Left ventricle myocardium inferior (tissue), 1 donor: Measurements from ENCODE around the gene HS6ST2. TPM values are rescaled to one million over a fixed set of nuclear protein-coding genes. Genes with fewer than 3 reads are reported as not detected.

Experiments
- DNase-seq: peaks from one replicate; pipeline ENCODE4 v3.0.0-alpha.2; 2020
- H3K27ac ChIP-seq: fragments of 200-600 bp; replicated peaks from 2 replicates; pipeline ENCODE4 v1.8.0; 2021
- H3K27me3 ChIP-seq: fragments of 200-600 bp; 2 replicates; pipeline ENCODE4 v1.8.0; 2021; ENCODE audit warnings: low read depth
- H3K36me3 ChIP-seq: fragments of 200-600 bp; 2 replicates; pipeline ENCODE4 v1.8.0; 2021
- H3K4me1 ChIP-seq: fragments of 200-600 bp; 2 replicates; pipeline ENCODE4 v1.8.0; 2021
- H3K4me3 ChIP-seq: fragments of 200-600 bp; 2 replicates; pipeline ENCODE4 v1.8.0; 2021; ENCODE audit warnings: mild to moderate bottlenecking, moderate library complexity
- H3K9me3 ChIP-seq: fragments of 200-600 bp; replicated peaks from 2 replicates; pipeline ENCODE4 v1.8.0; 2021
- intact Hi-C: fragments of 100-400 bp; cut with micrococcal nuclease; formaldehyde crosslinking; loops from one replicate; pipeline ENCODE4 v1.11.0; 2022
- total RNA-seq: library from RNA; stranded (reverse); fragmentation: NEBNext Ultra II Directional; extraction: Animal tissue kit (Norgen Biotek cat#: 25700); gene quantifications from one replicate; pipeline ENCODE4 v1.2.1, GENCODE V29; 2021
- TF ChIP-seq, protein P1 (sequence below): fragments of 200-600 bp; IDR thresholded peaks from 2 replicates; pipeline ENCODE4 v1.8.0; 2021; ENCODE audit warnings: antibody characterized with exemption, mild to moderate bottlenecking, borderline replicate concordance
- donor health status: DM: no; HTN: yes; CAD: no; lungs with severe emphysema.

HS6ST2 gene
- total RNA-seq, 1 donor from 2014 or later, result 0.19 TPM

DNA sequence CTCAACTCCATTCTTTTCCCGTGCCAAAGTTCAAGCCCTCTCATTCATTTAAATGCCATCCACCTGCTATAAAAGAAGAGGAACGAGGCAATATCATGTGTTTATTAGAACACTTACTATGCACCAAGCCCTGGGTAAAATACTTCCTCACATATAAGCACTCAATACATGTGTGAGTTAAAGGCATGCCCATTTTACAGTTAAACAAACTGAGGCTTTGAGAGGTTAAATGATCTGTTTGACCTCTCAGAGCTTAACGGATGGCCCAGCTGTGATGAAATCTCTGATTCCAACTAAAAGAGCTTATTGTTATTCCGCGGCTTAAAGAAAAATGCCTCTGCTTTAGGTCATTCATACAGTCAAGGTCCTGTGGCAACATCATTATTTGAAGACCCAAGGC, 124.3 kb downstream of the HS6ST2 start:
- TF ChIP-seq, protein P1, sequence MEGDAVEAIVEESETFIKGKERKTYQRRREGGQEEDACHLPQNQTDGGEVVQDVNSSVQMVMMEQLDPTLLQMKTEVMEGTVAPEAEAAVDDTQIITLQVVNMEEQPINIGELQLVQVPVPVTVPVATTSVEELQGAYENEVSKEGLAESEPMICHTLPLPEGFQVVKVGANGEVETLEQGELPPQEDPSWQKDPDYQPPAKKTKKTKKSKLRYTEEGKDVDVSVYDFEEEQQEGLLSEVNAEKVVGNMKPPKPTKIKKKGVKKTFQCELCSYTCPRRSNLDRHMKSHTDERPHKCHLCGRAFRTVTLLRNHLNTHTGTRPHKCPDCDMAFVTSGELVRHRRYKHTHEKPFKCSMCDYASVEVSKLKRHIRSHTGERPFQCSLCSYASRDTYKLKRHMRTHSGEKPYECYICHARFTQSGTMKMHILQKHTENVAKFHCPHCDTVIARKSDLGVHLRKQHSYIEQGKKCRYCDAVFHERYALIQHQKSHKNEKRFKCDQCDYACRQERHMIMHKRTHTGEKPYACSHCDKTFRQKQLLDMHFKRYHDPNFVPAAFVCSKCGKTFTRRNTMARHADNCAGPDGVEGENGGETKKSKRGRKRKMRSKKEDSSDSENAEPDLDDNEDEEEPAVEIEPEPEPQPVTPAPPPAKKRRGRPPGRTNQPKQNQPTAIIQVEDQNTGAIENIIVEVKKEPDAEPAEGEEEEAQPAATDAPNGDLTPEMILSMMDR, result no peak
- Histone ChIP-seq H3K4me1 (no peaks in the 10 kb centered on the region), H3K27me3 (no peaks in the 10 kb centered on the region), H3K36me3 (no peaks in the 10 kb centered on the region), H3K9me3 (no peaks in the 10 kb centered on the region), H3K27ac (no peak overlapping the region), H3K4me3 (no peak overlapping the region)
- no peak for DNase-seq
- intact Hi-C loops, result no loop called here

DNA sequence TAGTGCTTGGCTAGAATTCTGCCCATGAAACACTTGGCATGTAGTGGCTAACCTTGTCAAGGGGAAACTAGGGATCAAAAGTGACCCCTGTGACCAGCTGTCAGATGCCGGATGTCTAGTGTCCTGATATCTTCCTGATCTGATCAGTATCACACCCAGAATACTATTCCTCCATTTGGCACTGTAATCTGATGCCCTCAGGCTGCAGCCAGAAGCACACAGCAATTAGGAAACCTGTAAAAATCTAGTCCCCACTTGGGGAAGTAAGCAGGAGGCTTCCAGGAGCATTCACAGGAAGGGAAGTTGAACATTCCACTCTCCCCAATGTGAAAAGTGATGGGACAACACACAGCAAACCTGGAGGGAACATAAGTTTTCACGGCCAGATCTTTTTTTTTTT, 125.1 kb downstream of the HS6ST2 start:
- Histone ChIP-seq H3K36me3 (no peaks in the 10 kb centered on the region), H3K4me1 (no peaks in the 10 kb centered on the region), H3K4me3 (no peak overlapping the region), H3K27ac (no peak overlapping the region), H3K27me3 (no peaks in the 10 kb centered on the region), H3K9me3 (no peaks in the 10 kb centered on the region)
- TF ChIP-seq, protein P1, result no peak
- intact Hi-C loops, result no loop called here
- no peak for DNase-seq

DNA sequence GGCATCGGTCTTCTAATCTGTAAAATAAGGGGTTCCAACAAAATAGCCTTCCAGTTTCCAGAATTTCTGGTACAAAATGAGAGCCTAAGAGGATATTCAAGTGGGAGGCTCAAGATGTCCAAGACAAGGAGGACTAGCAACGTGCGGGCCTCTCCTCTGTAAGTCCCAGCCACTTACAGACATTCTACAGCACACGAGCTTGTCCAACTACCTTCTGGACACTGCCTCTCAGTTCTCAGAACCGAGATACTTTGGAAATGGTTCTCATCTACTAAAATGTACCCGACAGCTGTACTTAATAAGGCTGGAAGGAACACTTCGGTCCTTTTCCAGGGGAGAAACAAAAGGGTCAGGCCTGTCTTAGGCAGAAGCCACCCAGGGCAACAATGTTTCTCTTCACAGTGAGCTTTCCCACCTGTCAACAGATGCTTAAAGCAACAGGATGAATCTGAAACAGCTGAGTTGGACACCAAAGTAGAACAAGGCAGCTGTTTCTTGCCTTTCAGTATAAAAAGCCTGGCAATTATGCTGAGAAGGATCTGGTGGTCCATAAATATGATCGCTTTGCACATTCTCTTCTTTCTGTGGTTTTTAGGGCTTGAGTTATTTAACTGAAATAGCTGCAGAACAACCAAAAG, 127.0 kb downstream of the HS6ST2 start:
- H3K9me3 ChIP-seq, result no peaks in the 10 kb centered on the region
- TF ChIP-seq, protein P1, result no peak
- intact Hi-C loops, result no loop called here
- no peaks in the 10 kb centered on the region for H3K36me3 ChIP-seq
- H3K4me3 ChIP-seq, result no peak overlapping the region
- no peaks in the 10 kb centered on the region for H3K4me1 ChIP-seq
- H3K27ac ChIP-seq, result no peak overlapping the region
- no peak for DNase-seq
- H3K27me3 ChIP-seq, result no peaks in the 10 kb centered on the region

DNA sequence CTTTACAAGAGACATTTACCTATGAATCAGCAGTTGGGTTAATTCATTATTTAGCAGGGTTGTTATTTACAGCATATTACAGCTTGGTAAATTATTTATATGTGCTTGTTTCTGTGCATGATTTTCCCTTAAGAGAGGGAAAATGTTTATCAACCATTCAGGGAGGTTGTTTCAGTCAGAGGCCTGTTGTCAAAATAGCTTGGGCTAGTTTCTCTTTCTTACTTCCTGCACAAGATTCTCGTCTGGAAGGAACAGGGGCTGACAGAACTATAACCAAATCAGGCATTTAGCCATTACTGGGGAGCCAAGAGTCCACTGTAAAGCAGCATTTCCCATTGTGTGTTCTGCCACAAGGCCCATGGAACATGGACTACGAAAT, 135.8 kb downstream of the HS6ST2 start:
- Histone ChIP-seq H3K36me3 (no peaks in the 10 kb centered on the region), H3K9me3 (no peaks in the 10 kb centered on the region), H3K27ac (no peak overlapping the region), H3K4me1 (no peaks in the 10 kb centered on the region), H3K4me3 (no peak overlapping the region), H3K27me3 (no peaks in the 10 kb centered on the region)
- no peak for DNase-seq
- intact Hi-C loops, result no loop called here
- TF ChIP-seq, protein P1, result no peak

DNA sequence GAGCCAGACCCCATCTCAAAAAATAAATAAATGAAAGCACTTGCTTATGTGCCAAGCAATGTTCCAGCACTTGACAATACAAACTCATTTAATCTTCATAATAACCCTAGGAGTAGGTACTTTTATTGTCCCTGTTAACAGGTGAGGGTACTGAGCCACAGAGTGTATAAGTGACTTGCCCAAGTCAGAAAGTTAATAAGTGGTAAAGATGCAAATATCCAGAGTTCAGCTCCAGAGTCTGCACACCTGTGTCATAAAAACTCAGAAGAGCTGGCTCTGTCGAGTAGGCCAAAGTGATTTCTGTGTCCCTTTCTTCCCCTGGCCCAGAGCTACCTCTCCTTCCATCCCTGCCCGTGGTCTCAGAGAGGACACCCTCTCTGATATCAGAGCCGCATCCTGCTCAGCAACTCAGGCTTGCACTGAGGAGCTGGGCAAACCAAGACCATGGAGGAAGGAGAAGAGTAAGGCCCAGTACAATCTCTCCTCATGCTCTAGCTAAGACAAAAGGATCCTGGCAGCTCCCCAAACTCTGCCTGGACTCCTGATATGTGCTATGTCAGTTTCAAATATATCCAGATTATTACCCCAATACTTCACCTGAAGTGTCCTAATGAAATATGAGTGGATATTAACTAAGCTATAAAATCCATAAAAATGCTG, 136.3 kb downstream of the HS6ST2 start:
- intact Hi-C loops, result no loop called here
- DNase-seq, result no peak
- no peaks in the 10 kb centered on the region for H3K27me3 ChIP-seq
- no peak overlapping the region for H3K4me3 ChIP-seq
- H3K9me3 ChIP-seq, result no peaks in the 10 kb centered on the region
- H3K27ac ChIP-seq, result no peak overlapping the region
- no peaks in the 10 kb centered on the region for H3K4me1 ChIP-seq
- no peaks in the 10 kb centered on the region for H3K36me3 ChIP-seq
- TF ChIP-seq, protein P1, result no peak
